HAP-1 (cell line): Measurements from ENCODE around the gene NUDCD3.

Experiments used
- DNase-seq, 2 experiments: peaks; one replicate each; pipeline ENCODE4 v3.0.0-alpha.2; 2016 to 2020; ENCODE audit warnings: low spot score in 2 of 2
- H3K27me3 ChIP-seq: fragments of 250-450 bp; sonication (Bioruptor Pico); 2 replicates; pipeline ENCODE4 v1.5.1; 2020; ENCODE audit warnings: low read depth, mild to moderate bottlenecking, moderate library complexity
- H3K36me3 ChIP-seq: fragments of 250-450 bp; sonication (Bioruptor Pico); replicated peaks from 2 replicates; pipeline ENCODE4 v1.5.1; 2020; ENCODE audit warnings: mild to moderate bottlenecking
- H3K4me1 ChIP-seq: fragments of 250-450 bp; sonication (Bioruptor Pico); 2 replicates; pipeline ENCODE4 v1.5.1; 2020; ENCODE audit warnings: mild to moderate bottlenecking
- H3K4me3 ChIP-seq: fragments of 250-450 bp; sonication (Bioruptor Pico); 2 replicates; pipeline ENCODE4 v1.5.1; 2020; ENCODE audit warnings: mild to moderate bottlenecking, moderate library complexity
- H3K9me3 ChIP-seq: fragments of 250-450 bp; sonication (Bioruptor Pico); 2 replicates; pipeline ENCODE4 v1.5.1; 2020; ENCODE audit warnings: mild to moderate bottlenecking, moderate library complexity
- in situ Hi-C: fragments of 300-500 bp; cut with MboI; formaldehyde crosslinking; loops from 3 replicates; pipeline ENCODE4 v1.14.3; 2020; ENCODE audit warnings: low sequenced_read_pairs, inconsistent platforms, mixed read lengths

The NUDCD3 gene

GRCh38 chr7:44372560-44373417, 117.7 kb downstream of the NUDCD3 start:
- in situ Hi-C loops = no loop called here
- H3K4me3 ChIP-seq = no peak overlapping the region
- no peaks in the 10 kb centered on the region for H3K4me1 ChIP-seq
- no peaks in the 10 kb centered on the region for H3K36me3 ChIP-seq
- no peak for DNase-seq
- H3K27me3 ChIP-seq = peaks cover 4% of the 10 kb centered on the region; the same call in 1 of the 2 replicates
- H3K9me3 ChIP-seq = no peaks in the 10 kb centered on the region

- Histone ChIP-seq H3K4me3 (no peak overlapping the region), H3K9me3 (no peaks in the 10 kb centered on the region), H3K36me3 (no peaks in the 10 kb centered on the region), H3K27me3 (peaks cover 4% of the 10 kb centered on the region; the same call in 1 of the 2 replicates), H3K4me1 (no peaks in the 10 kb centered on the region)
- in situ Hi-C loops = no loop called here
- DNase-seq = no peak
Observed at GRCh38 chr7:44368885-44369284, 121.6 kb downstream of the NUDCD3 start.

- no peaks in the 10 kb centered on the region for H3K9me3 ChIP-seq
- no peak overlapping the region for H3K4me3 ChIP-seq
- H3K4me1 ChIP-seq = no peaks in the 10 kb centered on the region
- H3K27me3 ChIP-seq = peaks cover 4% of the 10 kb centered on the region; the same call in 1 of the 2 replicates
- in situ Hi-C loops = no loop called here
- H3K36me3 ChIP-seq = no peaks in the 10 kb centered on the region
- no peak for DNase-seq
Observed at GRCh38 chr7:44368455-44368854, 122.0 kb downstream of the NUDCD3 start.

GRCh38 chr7:44367475-44368043, 122.9 kb downstream of the NUDCD3 start:
- H3K27me3 ChIP-seq = peaks cover 6% of the 10 kb centered on the region; the same call in 1 of the 2 replicates
- in situ Hi-C loops = no loop called here
- H3K36me3 ChIP-seq = no peaks in the 10 kb centered on the region
- no peak for DNase-seq
- H3K4me3 ChIP-seq = no peak overlapping the region
- H3K9me3 ChIP-seq = no peaks in the 10 kb centered on the region
- H3K4me1 ChIP-seq = no peaks in the 10 kb centered on the region

- Histone ChIP-seq H3K9me3 (no peaks in the 10 kb centered on the region), H3K4me3 (no peak overlapping the region), H3K36me3 (no peaks in the 10 kb centered on the region), H3K27me3 (peaks cover 7% of the 10 kb centered on the region; the same call in 1 of the 2 replicates), H3K4me1 (no peaks in the 10 kb centered on the region)
- no peak for DNase-seq
- in situ Hi-C loops = no loop called here
Observed at GRCh38 chr7:44366986-44367385, 123.5 kb downstream of the NUDCD3 start.

GRCh38 chr7:44353668-44354067, 136.8 kb downstream of the NUDCD3 start:
- no peaks in the 10 kb centered on the region for H3K27me3 ChIP-seq
- no peaks in the 10 kb centered on the region for H3K36me3 ChIP-seq
- in situ Hi-C loops = no loop called here
- no peaks in the 10 kb centered on the region; the same call in 1 of the 2 replicates for H3K9me3 ChIP-seq
- no peak overlapping the region for H3K4me3 ChIP-seq
- no peaks in the 10 kb centered on the region for H3K4me1 ChIP-seq
- no peak for DNase-seq

GRCh38 chr7:44348851-44349781, 141.3 kb downstream of the NUDCD3 start:
- DNase-seq = no peak
- H3K27me3 ChIP-seq = no peaks in the 10 kb centered on the region
- no peaks in the 10 kb centered on the region for H3K4me1 ChIP-seq
- no peaks in the 10 kb centered on the region for H3K36me3 ChIP-seq
- no peak overlapping the region for H3K4me3 ChIP-seq
- no peaks in the 10 kb centered on the region for H3K9me3 ChIP-seq
- in situ Hi-C loops = no loop called here

- Histone ChIP-seq H3K4me3 (no peak overlapping the region), H3K27me3 (no peaks in the 10 kb centered on the region), H3K9me3 (no peaks in the 10 kb centered on the region), H3K36me3 (no peaks in the 10 kb centered on the region), H3K4me1 (no peaks in the 10 kb centered on the region)
- DNase-seq = no peak
- in situ Hi-C loops = no loop called here
Observed at GRCh38 chr7:44348300-44348699, 142.2 kb downstream of the NUDCD3 start.

GRCh38 chr7:44347546-44348114, 142.8 kb downstream of the NUDCD3 start:
- H3K27me3 ChIP-seq = no peaks in the 10 kb centered on the region
- no peaks in the 10 kb centered on the region for H3K4me1 ChIP-seq
- no peaks in the 10 kb centered on the region for H3K9me3 ChIP-seq
- in situ Hi-C loops = no loop called here
- no peak overlapping the region for H3K4me3 ChIP-seq
- no peak for DNase-seq
- no peaks in the 10 kb centered on the region for H3K36me3 ChIP-seq

GRCh38 chr7:44346063-44346462, 144.4 kb downstream of the NUDCD3 start:
- no peak for DNase-seq
- in situ Hi-C loops = no loop called here
- Histone ChIP-seq H3K4me1 (no peaks in the 10 kb centered on the region), H3K4me3 (no peak overlapping the region), H3K9me3 (no peaks in the 10 kb centered on the region), H3K36me3 (no peaks in the 10 kb centered on the region), H3K27me3 (no peaks in the 10 kb centered on the region)

GRCh38 chr7:44341401-44341800, 149.1 kb downstream of the NUDCD3 start:
- in situ Hi-C loops = no loop called here
- H3K27me3 ChIP-seq = peaks cover 16% of the 10 kb centered on the region
- no peak for DNase-seq
- no peaks in the 10 kb centered on the region for H3K9me3 ChIP-seq
- no peak overlapping the region for H3K4me3 ChIP-seq
- H3K36me3 ChIP-seq = no peaks in the 10 kb centered on the region
- H3K4me1 ChIP-seq = no peaks in the 10 kb centered on the region

- H3K4me3 ChIP-seq = no peak overlapping the region
- no peaks in the 10 kb centered on the region for H3K9me3 ChIP-seq
- in situ Hi-C loops = no loop called here
- H3K27me3 ChIP-seq = peaks cover 16% of the 10 kb centered on the region
- H3K4me1 ChIP-seq = no peaks in the 10 kb centered on the region
- H3K36me3 ChIP-seq = no peaks in the 10 kb centered on the region
- no peak for DNase-seq
Observed at GRCh38 chr7:44338600-44338999, 151.9 kb downstream of the NUDCD3 start.

GRCh38 chr7:44336491-44336890, 154.0 kb downstream of the NUDCD3 start:
- in situ Hi-C loops = no loop called here
- H3K9me3 ChIP-seq = no peaks in the 10 kb centered on the region
- peaks cover 16% of the 10 kb centered on the region for H3K27me3 ChIP-seq
- no peak for DNase-seq
- H3K4me1 ChIP-seq = peaks cover 5% of the 10 kb centered on the region; the same call in 1 of the 2 replicates
- no peaks in the 10 kb centered on the region for H3K36me3 ChIP-seq
- H3K4me3 ChIP-seq = no peak overlapping the region
